BJ (cell line): ENCODE data around the gene EMILIN3. TPM values are rescaled to one million over a fixed set of nuclear protein-coding genes. Genes with fewer than 3 reads are reported as not detected.

Experiments used
- CTCF ChIA-PET: fragments of 350-600 bp; formaldehyde crosslinking; extraction: SDS; loops from one replicate; lab custom pipeline; 2021; ENCODE audit warnings: antibody characterized with exemption, inconsistent platforms; lab: Yijun Ruan, JAX
- POLR2A ChIA-PET: fragments of 300-600 bp; sonication (Branson Sonifier 250); formaldehyde crosslinking; extraction: SDS; loops from one replicate; lab custom pipeline; 2021; ENCODE audit warnings: antibody characterized with exemption; lab: Charles Lee
- DNase-seq: peaks from one replicate; pipeline ENCODE4 v3.0.0-alpha.2; 2011; ENCODE audit warnings: low read depth
- H3K27me3 ChIP-seq: 2 replicates; pipeline ENCODE4 v1.6.0; 2011; ENCODE audit warnings: low read length; ENCODE audit not compliant: control insufficient read depth, insufficient read depth
- H3K36me3 ChIP-seq: 2 replicates; pipeline ENCODE4 v1.5.1; 2011; ENCODE audit warnings: low read length; ENCODE audit not compliant: control insufficient read depth, insufficient read depth
- H3K4me3 ChIP-seq: 2 replicates; pipeline ENCODE4 v1.5.1; 2011; ENCODE audit warnings: low read depth, mild to moderate bottlenecking, control low read depth, low read length
- CTCF ChIP-seq: IDR thresholded peaks from 2 replicates; pipeline ENCODE4 v1.5.1; 2011; ENCODE audit warnings: low read depth, mild to moderate bottlenecking, control low read depth, inconsistent platforms, low read length, moderate library complexity; ENCODE audit not compliant: insufficient read depth
- polyA plus RNA-seq: library from polyadenylated mRNA; depleted of rRNA; stranded (reverse); fragments of >200 nt; gene quantifications from 2 replicates; pipeline ENCODE4 v1.2.3, GENCODE V29; 2011

Gene EMILIN3
- polyA plus RNA-seq, 1 experiment, result 0.52 TPM

GRCh38 chr20:41362748-41363140, 3.9 kb downstream of the EMILIN3 start:
- POLR2A ChIA-PET, result no interaction called here
- peaks cover 35% of the 10 kb centered on the region for H3K27me3 ChIP-seq
- H3K4me3 ChIP-seq, result no peak overlapping the region
- CTCF ChIA-PET, result interaction anchor here (1.2 kb wide), 1 partner anchor 190 kb away, joined by 3 read pairs; no protein-coding TSS in a partner anchor
- no peak for DNase-seq
- peaks cover 7% of the 10 kb centered on the region for H3K36me3 ChIP-seq
- no peak for TF ChIP-seq CTCF

GRCh38 chr20:41361757-41362747, 4.6 kb downstream of the EMILIN3 start:
- Histone ChIP-seq H3K4me3 (no peak overlapping the region), H3K36me3 (peaks cover 13% of the 10 kb centered on the region), H3K27me3 (peaks cover 29% of the 10 kb centered on the region)
- CTCF ChIA-PET, result interaction anchor here (1.2 to 1.3 kb wide), 2 partner anchors 9 to 189 kb away, joined by 3 read pairs; no protein-coding TSS in a partner anchor
- no peak for TF ChIP-seq CTCF
- POLR2A ChIA-PET, result no interaction called here
- no peak for DNase-seq

GRCh38 chr20:41360831-41361756, 5.5 kb downstream of the EMILIN3 start:
- Histone ChIP-seq H3K27me3 (peaks cover 26% of the 10 kb centered on the region), H3K4me3 (no peak overlapping the region), H3K36me3 (peaks cover 15% of the 10 kb centered on the region)
- ChIA-PET POLR2A (no interaction called here), CTCF (interaction anchor here (1.3 kb wide), 1 partner anchor 10 kb away, joined by 3 read pairs; no protein-coding TSS in a partner anchor)
- no peak for DNase-seq
- TF ChIP-seq CTCF, result no peak

GRCh38 chr20:41359541-41360011, 7.0 kb downstream of the EMILIN3 start:
- Histone ChIP-seq H3K4me3 (no peak overlapping the region), H3K27me3 (peaks cover 14% of the 10 kb centered on the region), H3K36me3 (peaks cover 20% of the 10 kb centered on the region)
- no peak for TF ChIP-seq CTCF
- DNase-seq, result no peak
- CTCF ChIA-PET, result interaction anchor here (1.0 kb wide), 1 partner anchor 114 kb away, joined by 4 read pairs; no protein-coding TSS in a partner anchor
- POLR2A ChIA-PET, result no interaction called here
